Measurements from ENCODE around the gene TMBIM1.
"Not testable (repeated sequence)": the region's sequence is repeated elsewhere in the genome, so short reads cannot be mapped to it uniquely, and the experiment has no call there.

The TMBIM1 gene

GRCh38 chr2:218290316-218291261, 1.7 kb downstream of the TMBIM1 start:
- no peak for DNase-seq

GRCh38 chr2:218289639-218290315, 2.5 kb downstream of the TMBIM1 start:
- DNase-seq = no peak

- peak; percentile 64 for DNase-seq
Measured at GRCh38 chr2:218286570-218287459, 5.5 kb downstream of the TMBIM1 start.

- DNase-seq = no peak
Measured at GRCh38 chr2:218285604-218286003, 6.7 kb downstream of the TMBIM1 start.

- no peak for DNase-seq
Measured at GRCh38 chr2:218284106-218284811, 8.0 kb downstream of the TMBIM1 start.

GRCh38 chr2:218282173-218282991, 9.9 kb downstream of the TMBIM1 start:
- DNase-seq = no peak

- no peak for DNase-seq
Measured at GRCh38 chr2:218281449-218281848, 10.9 kb downstream of the TMBIM1 start.

GRCh38 chr2:218280260-218280870, 11.9 kb downstream of the TMBIM1 start:
- DNase-seq = no peak

- DNase-seq = no peak
Measured at GRCh38 chr2:218278531-218279360, 13.6 kb downstream of the TMBIM1 start.

- DNase-seq = no peak
Measured at GRCh38 chr2:218277921-218278320, 14.4 kb downstream of the TMBIM1 start.

GRCh38 chr2:218276986-218277755, 15.1 kb downstream of the TMBIM1 start:
- DNase-seq = no peak

- DNase-seq = no peak
Measured at GRCh38 chr2:218275371-218276072, 16.8 kb downstream of the TMBIM1 start.

GRCh38 chr2:218274586-218274985, 17.7 kb downstream of the TMBIM1 start:
- DNase-seq = no peak

- no peak for DNase-seq
Measured at GRCh38 chr2:218273908-218274249, 18.4 kb downstream of the TMBIM1 start.

- not testable (repeated sequence) for DNase-seq
Measured at GRCh38 chr2:218273214-218273907, 18.9 kb downstream of the TMBIM1 start.

GRCh38 chr2:218272531-218273212, 19.6 kb downstream of the TMBIM1 start:
- DNase-seq = peak; percentile 76

- DNase-seq = no peak
Measured at GRCh38 chr2:218271865-218272530, 20.3 kb downstream of the TMBIM1 start.

All from retina (tissue), 1 donor.